K562 (cell line): ENCODE data around the gene XPNPEP3. TPM values are rescaled to one million over a fixed set of nuclear protein-coding genes. Genes with fewer than 3 reads are reported as not detected.

ENCODE experiments used
- ATAC-seq: fragments of 200-7000 bp; cut with Tn5 transposase; 3 replicates; pipeline ENCODE4 v1.9.1; 2020; ENCODE audit warnings: moderate library complexity
- BruUV-seq: library from RNA; stranded (reverse); fragments of 400-500 nt; replicated peaks from 2 replicates; lab custom pipeline; 2021; lab: Mats Ljungman, UMichigan
- CTCF ChIA-PET: fragments of 300-600 bp; formaldehyde crosslinking; extraction: SDS; loops from one replicate; lab custom pipeline; 2021; ENCODE audit warnings: low intra/inter-chr PET ratio; lab: Yijun Ruan, JAX
- POLR2A ChIA-PET: fragments of 300-600, 350-650 bp; sonication (Branson Sonifier 250); formaldehyde crosslinking; extraction: SDS; loops from one replicate; lab custom pipeline; 2021; ENCODE audit warnings: antibody characterized with exemption, inconsistent platforms; lab: Yijun Ruan, JAX
- DNase-seq, 4 experiments: peaks; one replicate each; pipeline versions ENCODE4 v3.0.0 to v3.0.0-alpha.2; 2011 to 2018; ENCODE audit warnings: low spot score in 3 of 4, mixed read lengths in 3 of 4; ENCODE audit errors: extremely low read depth in 1 of 4
- FAIRE-seq: peaks from 2 replicates; lab custom pipeline; 2011; peaks lifted over from hg19 to GRCh38; lab: Jason Lieb, UNC
- H2AFZ ChIP-seq: 2 replicates; pipeline ENCODE4 v1.6.0; 2011; ENCODE audit warnings: low read depth, low read length, control low read depth, inconsistent platforms
- H3K27ac ChIP-seq: fragments of 200-600 bp; 3 replicates; pipeline ENCODE4 v1.8.0; 2011; ENCODE audit warnings: low read depth, mild to moderate bottlenecking, control low read depth, inconsistent platforms, low read length, moderate library complexity, mixed read lengths; ENCODE audit errors: extremely low read depth
- H3K27me3 ChIP-seq, 2 experiments: fragments of 300-600 bp in 1 of 2; 2 replicates in 1 of 2; 3 replicates in 1 of 2; pipeline versions ENCODE4 v1.6.0 to v1.8.0; 2011; ENCODE audit warnings: inconsistent platforms in 2 of 2, low read length in 2 of 2, mild to moderate bottlenecking in 1 of 2, mixed read lengths in 1 of 2, moderate library complexity in 1 of 2; ENCODE audit not compliant: control insufficient read depth in 2 of 2, insufficient read depth in 2 of 2
- H3K36me3 ChIP-seq: fragments of 300-600 bp; 3 replicates; pipeline ENCODE4 v1.8.0; 2011; ENCODE audit warnings: mild to moderate bottlenecking, low read length, inconsistent platforms; ENCODE audit not compliant: control insufficient read depth, insufficient read depth
- H3K4me1 ChIP-seq, 2 experiments: fragments of 200-600 bp in 1 of 2; replicated peaks in 1 of 2; 2 replicates in 1 of 2; 3 replicates in 1 of 2; pipeline versions ENCODE4 v1.5.1 to v1.8.0; 2011; ENCODE audit warnings: inconsistent platforms in 2 of 2, low read length in 2 of 2, mild to moderate bottlenecking in 1 of 2, mixed read lengths in 1 of 2, moderate library complexity in 1 of 2; ENCODE audit not compliant: control insufficient read depth in 2 of 2, insufficient read depth in 2 of 2
- H3K4me2 ChIP-seq: 2 replicates; pipeline ENCODE4 v1.6.1; 2011; ENCODE audit warnings: low read length, control low read depth, inconsistent platforms, mixed read lengths; ENCODE audit not compliant: insufficient read depth
- H3K4me3 ChIP-seq: fragments of 200-600 bp; sonication (generic), shearing (Covaris generic); 2 replicates; pipeline ENCODE4 v1.5.1; 2016; ENCODE audit warnings: control low read depth, inconsistent platforms
- H3K79me2 ChIP-seq: fragments of 200-600 bp; 3 replicates; pipeline ENCODE4 v1.8.0; 2011; ENCODE audit warnings: low read length, inconsistent platforms; ENCODE audit not compliant: control insufficient read depth, insufficient read depth
- H3K9ac ChIP-seq, 2 experiments: 2 replicates each; pipeline versions ENCODE4 v1.6.0 to v1.6.1; 2011; ENCODE audit warnings: low read depth in 2 of 2, low read length in 2 of 2, control low read depth in 1 of 2, inconsistent platforms in 1 of 2, mild to moderate bottlenecking in 1 of 2, mixed read lengths in 1 of 2; ENCODE audit not compliant: insufficient read depth in 1 of 2
- H3K9me1 ChIP-seq: one replicate; pipeline ENCODE4 v1.6.0; 2011; ENCODE audit warnings: inconsistent platforms, mild to moderate bottlenecking, low read length, moderate library complexity; ENCODE audit not compliant: control insufficient read depth, insufficient read depth
- H3K9me3 ChIP-seq: replicated peaks from 2 replicates; pipeline ENCODE4 v1.5.1; 2011; ENCODE audit warnings: low read depth, low read length, inconsistent platforms; ENCODE audit not compliant: control insufficient read depth, insufficient read depth
- H4K20me1 ChIP-seq: replicated peaks from 2 replicates; pipeline ENCODE4 v1.6.1; 2011; ENCODE audit warnings: low read length, inconsistent platforms, mixed read lengths; ENCODE audit not compliant: control insufficient read depth, insufficient read depth
- BRD4 ChIP-seq: fragments of 200-600 bp; sonication (generic); IDR thresholded peaks from 2 replicates; pipeline ENCODE4 v1.6.1; 2017; ENCODE audit warnings: inconsistent platforms
- CBFA2T2 ChIP-seq: fragments of 450-650 bp; conservative IDR thresholded peaks from 2 replicates; pipeline ENCODE4 v1.6.1; 2017; ENCODE audit warnings: mild to moderate bottlenecking
- CXXC5 ChIP-seq: fragments of 250-450 bp; sonication (Bioruptor Pico); IDR thresholded peaks from 2 replicates; pipeline ENCODE4 v1.8.0; 2022; ENCODE audit warnings: inconsistent platforms, mild to moderate bottlenecking, moderate library complexity
- EGR1 ChIP-seq: fragments of 450-650 bp; conservative IDR thresholded peaks from 2 replicates; pipeline ENCODE4 v1.6.1; 2017; ENCODE audit warnings: mild to moderate bottlenecking
- ESRRB ChIP-seq: fragments of 250-450 bp; sonication (Bioruptor Pico); IDR thresholded peaks from 2 replicates; pipeline ENCODE4 v1.5.0; 2020; ENCODE audit warnings: mild to moderate bottlenecking, moderate library complexity, borderline replicate concordance
- FOXM1 ChIP-seq, 2 experiments: fragments of 450-650 bp in 1 of 2; sonication (generic) in 1 of 2; formaldehyde crosslinking in 1 of 2; IDR thresholded peaks; 2 replicates each; pipeline versions ENCODE4 v1.6.1 to v1.9.0; 2017 to 2022; ENCODE audit warnings: low read depth in 2 of 2, mild to moderate bottlenecking in 2 of 2, missing genetic modification reagents in 1 of 2, moderate library complexity in 1 of 2
- FUS ChIP-seq: fragments of 200-400 bp; formaldehyde crosslinking; optimal IDR thresholded peaks from 2 replicates; pipeline ENCODE3; 2017; ENCODE audit warnings: low read depth, low read length
- HDAC8 ChIP-seq: fragments of 450-650 bp; IDR thresholded peaks from 2 replicates; pipeline ENCODE4 v1.6.1; 2016; ENCODE audit warnings: mild to moderate bottlenecking, missing genetic modification characterization, moderate library complexity, missing compliant biosample characterization
- LARP7 ChIP-seq: fragments of 450-650 bp; IDR thresholded peaks from 2 replicates; pipeline ENCODE4 v1.6.1; 2016
- MIER1 ChIP-seq: fragments of 450-650 bp; IDR thresholded peaks from 2 replicates; pipeline ENCODE4 v1.6.1; 2016; ENCODE audit warnings: antibody characterized with exemption, mild to moderate bottlenecking, low read depth
- PHF21A ChIP-seq: fragments of 450-650 bp; IDR thresholded peaks from 2 replicates; pipeline ENCODE4 v1.6.1; 2017; ENCODE audit warnings: low read depth, borderline replicate concordance
- SP2 ChIP-seq: IDR thresholded peaks from 2 replicates; pipeline ENCODE4 v1.6.1; 2011; ENCODE audit warnings: mild to moderate bottlenecking, low read depth, low read length, moderate library complexity; ENCODE audit not compliant: poor library complexity, severe bottlenecking; ENCODE audit errors: extremely low read depth
- YY1 ChIP-seq, 3 experiments: IDR thresholded peaks; 2 replicates each; pipeline ENCODE4 v1.6.1; 2011; ENCODE audit warnings: low read length in 2 of 3, mild to moderate bottlenecking in 2 of 3, moderate library complexity in 2 of 3, borderline replicate concordance in 1 of 3, control low read depth in 1 of 3, low read depth in 1 of 3; ENCODE audit not compliant: insufficient read depth in 3 of 3, insufficient replicate concordance in 2 of 3, control insufficient read depth in 1 of 3, insufficient read length in 1 of 3; ENCODE audit errors: extremely low read depth in 1 of 3
- ZNF184 ChIP-seq: sonication (generic); formaldehyde crosslinking; IDR thresholded peaks from 2 replicates; pipeline ENCODE4 v1.5.0; 2020; ENCODE audit warnings: missing genetic modification reagents
- ZNF57 ChIP-seq: fragments of 450-650 bp; formaldehyde crosslinking; IDR thresholded peaks from 2 replicates; pipeline ENCODE4 v1.4.0; 2020; ENCODE audit warnings: mild to moderate bottlenecking, moderate library complexity
- ZNF586 ChIP-seq: fragments of 450-650 bp; formaldehyde crosslinking; conservative IDR thresholded peaks from 2 replicates; pipeline ENCODE4 v1.4.0; 2020; ENCODE audit warnings: mild to moderate bottlenecking, moderate library complexity
- WGBS: fragments of 100-300 bp; shearing (Covaris generic); methylation state at CpG from one replicate; pipeline ENCODE4 v1.1.6; 2016; ENCODE audit warnings: low coverage, mixed read lengths; ENCODE audit not compliant: insufficient coverage; ENCODE audit errors: missing lambda C conversion rate; 5-methylcytosine and 5-hydroxymethylcytosine counted together
- in situ Hi-C: fragments of 300-500 bp; cut with MboI; formaldehyde crosslinking; loops from 4 replicates; pipeline ENCODE4 v1.15.0; 2018; ENCODE audit warnings: inconsistent platforms, mixed read lengths
- intact Hi-C: fragments of 100-400 bp; cut with micrococcal nuclease; formaldehyde crosslinking; loops from 2 replicates; pipeline ENCODE4 v1.14.2; 2022
- polyA plus RNA-seq, 8 experiments: library from polyadenylated mRNA; depleted of rRNA in 4 of 8; stranded (reverse) in 5 of 8; unstranded in 3 of 8; fragments of >200 nt; fragmentation: Nextera tagmentation in 2 of 8; fragmentation: Illumina TruSeq in 1 of 8; extraction: Ambion mirVana in 2 of 8; extraction: Trizol in 1 of 8; gene quantifications; 2 replicates each; pipeline versions ENCODE4 v1.2.1 to v1.2.3, GENCODE V29; 2011 to 2014; ENCODE audit warnings: inconsistent platforms in 1 of 8, missing spikeins in 1 of 8
- total RNA-seq, 7 experiments: library from RNA; depleted of rRNA in 6 of 7; stranded (reverse); fragments of >200 nt in 6 of 7; fragmentation: Illumina TruSeq in 2 of 7; extraction: Trizol in 2 of 7; gene quantifications; 2 replicates each; pipeline versions ENCODE4 v1.2.1 to v1.2.3, GENCODE V29; 2011 to 2021; ENCODE audit warnings: low replicate concordance in 1 of 7
- TF ChIP-seq, protein P1 (sequence below): sonication (generic); formaldehyde crosslinking; IDR thresholded peaks from 2 replicates; pipeline ENCODE4 v1.8.1; 2023; ENCODE audit warnings: missing genetic modification reagents, mild to moderate bottlenecking, borderline replicate concordance
- TF ChIP-seq, protein P2 (sequence below): sonication (generic); formaldehyde crosslinking; IDR thresholded peaks from 2 replicates; pipeline ENCODE4 v1.9.0; 2022; ENCODE audit warnings: mild to moderate bottlenecking, missing genetic modification reagents
- TF ChIP-seq, protein P3 (sequence below): fragments of 250-450 bp; sonication (Bioruptor Pico); IDR thresholded peaks from 2 replicates; pipeline ENCODE4 v1.8.0; 2021; ENCODE audit warnings: moderate library complexity, mild to moderate bottlenecking, inconsistent platforms

Gene XPNPEP3
- total and polyA plus RNA-seq, 9 of the 15 experiments (the other 6 are each of a cell fraction or from before 2014, with no cell fraction given), result 9.1 to 22.6 (median 15.6) TPM

DNA sequence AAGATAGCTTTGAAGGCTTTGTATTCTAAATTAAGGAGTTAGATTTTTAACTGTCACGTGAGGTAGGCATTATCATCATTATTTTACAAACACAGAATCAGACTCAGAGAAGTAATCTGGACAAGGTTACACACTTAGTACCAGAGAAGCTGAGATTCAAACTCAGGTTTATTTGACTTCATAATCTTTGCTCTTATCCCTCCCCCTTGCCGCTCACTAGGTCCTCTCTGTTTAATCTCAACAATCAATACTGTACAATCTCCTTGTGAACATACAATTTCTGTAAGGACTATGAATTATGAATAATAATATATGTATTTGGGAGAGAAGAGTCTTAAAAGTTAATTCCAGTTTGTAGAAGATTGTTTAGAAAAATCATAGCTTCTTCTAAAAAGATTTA, 10.2 kb downstream of the XPNPEP3 start:
- no peaks in the 10 kb centered on the region for H4K20me1 ChIP-seq
- H3K9ac ChIP-seq, result no peak overlapping the region
- POLR2A ChIA-PET, result interaction anchor here (0.9 to 1.8 kb wide), 2 partner anchors 10 to 12 kb away, joined by 3 to 11 read pairs; partner anchors contain the start of genes ST13 and XPNPEP3
- intact Hi-C loops (no loop called here), in situ Hi-C loops (no loop called here)
- WGBS, result 36% methylated on average over 2 of the region's 2 CpGs
- H3K4me3 ChIP-seq, result no peak overlapping the region
- FAIRE-seq (no peak), ATAC-seq (no peak), DNase-seq (no peak)
- no peaks in the 10 kb centered on the region for H3K27me3 ChIP-seq
- H3K4me2 ChIP-seq, result no peak overlapping the region
- H3K9me3 ChIP-seq, result no peaks in the 10 kb centered on the region
- BruUV-seq, result no TSS peak
- no peaks in the 10 kb centered on the region for H3K9me1 ChIP-seq
- H3K79me2 ChIP-seq, result peaks cover 2% of the 10 kb centered on the region; the same call in 1 of the 3 replicates
- H3K36me3 ChIP-seq, result peaks cover 10% of the 10 kb centered on the region; the same call in 1 of the 3 replicates
- H2AFZ ChIP-seq, result no peak overlapping the region
- no peaks in the 10 kb centered on the region; a peak in 1 of 5 replicates for H3K4me1 ChIP-seq
- no peak overlapping the region for H3K27ac ChIP-seq
- CTCF ChIA-PET, result no interaction called here
- TF ChIP-seq HDAC8 (tag), result no peak
- TF ChIP-seq PHF21A, result no peak
- TF ChIP-seq, protein P1, sequence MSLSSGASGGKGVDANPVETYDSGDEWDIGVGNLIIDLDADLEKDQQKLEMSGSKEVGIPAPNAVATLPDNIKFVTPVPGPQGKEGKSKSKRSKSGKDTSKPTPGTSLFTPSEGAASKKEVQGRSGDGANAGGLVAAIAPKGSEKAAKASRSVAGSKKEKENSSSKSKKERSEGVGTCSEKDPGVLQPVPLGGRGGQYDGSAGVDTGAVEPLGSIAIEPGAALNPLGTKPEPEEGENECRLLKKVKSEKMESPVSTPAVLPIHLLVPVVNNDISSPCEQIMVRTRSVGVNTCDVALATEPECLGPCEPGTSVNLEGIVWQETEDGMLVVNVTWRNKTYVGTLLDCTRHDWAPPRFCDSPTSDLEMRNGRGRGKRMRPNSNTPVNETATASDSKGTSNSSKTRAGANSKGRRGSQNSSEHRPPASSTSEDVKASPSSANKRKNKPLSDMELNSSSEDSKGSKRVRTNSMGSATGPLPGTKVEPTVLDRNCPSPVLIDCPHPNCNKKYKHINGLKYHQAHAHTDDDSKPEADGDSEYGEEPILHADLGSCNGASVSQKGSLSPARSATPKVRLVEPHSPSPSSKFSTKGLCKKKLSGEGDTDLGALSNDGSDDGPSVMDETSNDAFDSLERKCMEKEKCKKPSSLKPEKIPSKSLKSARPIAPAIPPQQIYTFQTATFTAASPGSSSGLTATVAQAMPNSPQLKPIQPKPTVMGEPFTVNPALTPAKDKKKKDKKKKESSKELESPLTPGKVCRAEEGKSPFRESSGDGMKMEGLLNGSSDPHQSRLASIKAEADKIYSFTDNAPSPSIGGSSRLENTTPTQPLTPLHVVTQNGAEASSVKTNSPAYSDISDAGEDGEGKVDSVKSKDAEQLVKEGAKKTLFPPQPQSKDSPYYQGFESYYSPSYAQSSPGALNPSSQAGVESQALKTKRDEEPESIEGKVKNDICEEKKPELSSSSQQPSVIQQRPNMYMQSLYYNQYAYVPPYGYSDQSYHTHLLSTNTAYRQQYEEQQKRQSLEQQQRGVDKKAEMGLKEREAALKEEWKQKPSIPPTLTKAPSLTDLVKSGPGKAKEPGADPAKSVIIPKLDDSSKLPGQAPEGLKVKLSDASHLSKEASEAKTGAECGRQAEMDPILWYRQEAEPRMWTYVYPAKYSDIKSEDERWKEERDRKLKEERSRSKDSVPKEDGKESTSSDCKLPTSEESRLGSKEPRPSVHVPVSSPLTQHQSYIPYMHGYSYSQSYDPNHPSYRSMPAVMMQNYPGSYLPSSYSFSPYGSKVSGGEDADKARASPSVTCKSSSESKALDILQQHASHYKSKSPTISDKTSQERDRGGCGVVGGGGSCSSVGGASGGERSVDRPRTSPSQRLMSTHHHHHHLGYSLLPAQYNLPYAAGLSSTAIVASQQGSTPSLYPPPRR (CRISPR knock-in tag), result no peak
- TF ChIP-seq SP2, result no peak
- no peak for TF ChIP-seq FOXM1 (IDR thresholded peaks at IDR 0.05; ENCODE audit: low read depth)
- TF ChIP-seq FOXM1 (CRISPR knock-in tag; IDR thresholded peaks at IDR 0.05; ENCODE audit: low read depth), result no peak
- TF ChIP-seq CBFA2T2, result no peak
- TF ChIP-seq ZNF184, result no peak
- no peak for TF ChIP-seq YY1 (IDR thresholded peaks at IDR 0.05; ENCODE audit: borderline replicate concordance in 1 of 3, control insufficient read depth in 1 of 3, extremely low read depth in 1 of 3, insufficient read depth in 3 of 3, insufficient read length in 1 of 3, insufficient replicate concordance in 2 of 3, low read depth in 1 of 3, low read length in 2 of 3)
- no peak for TF ChIP-seq EGR1
- TF ChIP-seq ZNF586 (CRISPR knock-in tag), result no peak
- no peak for TF ChIP-seq CXXC5 (CRISPR knock-in tag)
- TF ChIP-seq, protein P2, sequence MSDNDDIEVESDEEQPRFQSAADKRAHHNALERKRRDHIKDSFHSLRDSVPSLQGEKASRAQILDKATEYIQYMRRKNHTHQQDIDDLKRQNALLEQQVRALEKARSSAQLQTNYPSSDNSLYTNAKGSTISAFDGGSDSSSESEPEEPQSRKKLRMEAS (CRISPR knock-in tag), result no peak
- no peak for TF ChIP-seq MIER1
- TF ChIP-seq ZNF57, result no peak
- no peak for TF ChIP-seq BRD4
- TF ChIP-seq LARP7, result no peak
- TF ChIP-seq, protein P3, sequence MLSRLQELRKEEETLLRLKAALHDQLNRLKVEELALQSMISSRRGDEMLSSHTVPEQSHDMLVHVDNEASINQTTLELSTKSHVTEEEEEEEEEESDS, result no peak
- no peak for TF ChIP-seq ESRRB (CRISPR knock-in tag)
- TF ChIP-seq FUS, result no peak
